ENCODE measurements around the gene CCDC13.
A peak's percentile ranks its signal among the peaks of the same experiment; 100 is the strongest.

The CCDC13 gene

DNA sequence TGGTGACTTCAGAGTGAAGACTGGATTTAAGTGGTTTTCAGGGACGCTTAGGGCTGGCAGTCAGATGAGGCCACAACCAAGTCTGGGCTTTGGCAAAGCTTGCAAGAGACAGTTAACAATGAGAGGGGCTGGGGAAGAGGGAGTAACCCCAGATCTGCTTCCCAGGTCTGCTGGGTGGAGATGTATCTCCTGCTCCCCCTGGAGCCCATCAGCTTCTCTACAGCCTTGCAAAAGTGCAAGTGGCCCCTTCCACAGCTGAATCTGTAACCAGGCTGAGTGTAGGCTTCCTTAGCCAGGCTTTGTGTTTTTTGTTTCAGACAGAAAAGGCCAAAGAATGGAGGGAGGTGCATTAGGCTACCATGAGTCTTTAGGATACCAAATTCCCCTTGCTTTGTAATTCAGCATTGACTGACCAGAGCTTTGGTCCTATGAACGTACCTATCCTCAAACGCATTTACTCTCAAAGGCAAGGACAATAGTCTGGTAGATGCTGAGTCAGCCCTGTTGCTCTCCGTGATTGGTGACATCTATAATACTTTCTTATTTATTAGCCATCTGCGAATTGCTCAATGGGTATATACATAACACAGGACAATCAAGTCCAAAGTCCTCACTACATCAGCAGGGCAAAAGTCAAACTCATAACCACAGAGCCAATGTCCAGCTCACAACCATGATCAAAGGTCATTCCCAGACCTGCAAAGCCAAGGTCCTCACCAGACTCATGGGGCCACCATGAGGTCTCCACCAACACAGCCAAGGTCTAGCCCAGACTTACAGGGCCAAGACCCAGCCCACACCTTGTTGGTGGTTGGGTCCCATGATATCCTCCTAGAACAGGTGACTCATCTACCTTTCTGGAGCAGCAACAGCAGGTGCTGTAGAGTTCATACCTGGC lies 17.1 kb downstream of the CCDC13 start:
- peak; percentile 42 for TF ChIP-seq CTCF (IDR thresholded peaks at IDR 0.05; ENCODE audit: insufficient read depth, low read depth, low read length, missing control alignments)
- no peak overlapping the region for H3K4me3 ChIP-seq (ENCODE audit: low read depth, low read length)
- peak; percentile 38 for DNase-seq (ENCODE audit: low read depth)

- no peak for DNase-seq (ENCODE audit: low read depth)
- no peak for TF ChIP-seq CTCF (IDR thresholded peaks at IDR 0.05; ENCODE audit: insufficient read depth, low read depth, low read length, missing control alignments)
- H3K4me3 ChIP-seq (ENCODE audit: low read depth, low read length), result no peak overlapping the region
Observed at GRCh38 chr3:42753757-42754156, 19.3 kb downstream of the CCDC13 start.

- no peak for TF ChIP-seq CTCF (IDR thresholded peaks at IDR 0.05; ENCODE audit: insufficient read depth, low read depth, low read length, missing control alignments)
- H3K4me3 ChIP-seq (ENCODE audit: low read depth, low read length), result no peak overlapping the region
- DNase-seq (ENCODE audit: low read depth), result no peak
Observed at GRCh38 chr3:42752961-42753360, 20.1 kb downstream of the CCDC13 start.

DNA sequence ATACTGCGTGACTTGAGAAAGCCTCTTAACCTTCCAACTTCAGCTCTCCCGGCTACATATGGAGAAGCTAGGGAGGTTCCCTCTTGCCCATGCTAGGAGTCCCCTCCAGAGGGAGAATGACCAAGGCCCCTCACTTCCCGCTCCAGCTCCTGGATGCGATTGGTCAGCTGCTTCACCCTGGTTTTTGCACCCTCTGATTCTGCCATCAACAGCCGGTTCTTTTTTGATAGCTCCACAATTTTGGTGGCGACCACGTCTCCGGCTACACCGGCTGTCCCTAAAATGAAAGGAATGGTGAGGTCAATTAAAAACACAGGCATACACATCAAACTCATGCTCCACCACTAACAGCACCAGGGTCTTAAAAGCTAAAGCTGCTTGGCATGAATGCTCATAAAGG lies 20.6 kb downstream of the CCDC13 start:
- no peak overlapping the region for H3K4me3 ChIP-seq (ENCODE audit: low read depth, low read length)
- DNase-seq (ENCODE audit: low read depth), result no peak
- no peak for TF ChIP-seq CTCF (IDR thresholded peaks at IDR 0.05; ENCODE audit: insufficient read depth, low read depth, low read length, missing control alignments)

DNA sequence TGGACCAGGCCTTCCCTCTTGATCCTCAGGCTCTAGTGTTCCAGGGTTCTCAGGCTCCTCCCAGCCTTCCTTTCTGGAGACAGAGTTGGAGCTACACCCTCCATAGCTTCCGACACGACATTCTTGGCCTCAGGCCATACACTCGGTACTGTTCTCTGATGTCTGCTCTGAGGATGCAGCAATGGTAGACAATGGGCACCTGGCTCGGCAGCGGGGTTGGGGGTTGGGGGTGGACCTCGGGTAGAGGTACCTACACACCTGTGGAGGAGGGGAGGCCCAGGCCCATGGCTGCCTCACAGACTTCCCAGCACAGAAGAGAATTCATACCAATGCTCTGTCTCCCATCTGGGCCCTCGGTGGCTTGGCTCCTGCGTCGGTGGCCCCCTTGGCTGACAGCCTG lies 21.4 kb downstream of the CCDC13 start:
- DNase-seq (ENCODE audit: low read depth), result no peak
- no peak for TF ChIP-seq CTCF (IDR thresholded peaks at IDR 0.05; ENCODE audit: insufficient read depth, low read depth, low read length, missing control alignments)
- H3K4me3 ChIP-seq (ENCODE audit: low read depth, low read length), result no peak overlapping the region

DNA sequence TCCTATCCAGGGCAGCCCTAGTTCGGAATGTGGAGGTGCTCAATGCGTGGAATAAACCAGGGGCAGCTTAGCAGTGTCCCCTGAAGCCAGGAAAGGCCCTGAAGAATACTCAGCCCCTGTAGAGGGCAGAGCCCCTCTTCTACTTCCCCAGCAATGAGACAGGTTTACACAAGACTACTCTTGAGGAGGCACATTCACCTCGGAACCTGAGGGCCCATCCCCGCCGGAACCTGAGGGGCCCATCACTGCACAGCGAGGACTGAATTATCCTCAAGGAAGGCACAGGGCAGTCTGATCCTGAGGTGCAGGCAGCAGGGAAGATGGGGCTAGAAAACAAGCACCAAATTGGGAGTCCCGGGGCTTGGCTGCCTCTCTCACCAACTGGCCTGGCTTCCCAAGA lies 22.2 kb downstream of the CCDC13 start:
- no peak for TF ChIP-seq CTCF (IDR thresholded peaks at IDR 0.05; ENCODE audit: insufficient read depth, low read depth, low read length, missing control alignments)
- H3K4me3 ChIP-seq (ENCODE audit: low read depth, low read length), result no peak overlapping the region
- DNase-seq (ENCODE audit: low read depth), result no peak

Measured in GM12865 (cell line).